ENCODE data around the gene OVCA2. TPM values are rescaled to one million over a fixed set of nuclear protein-coding genes. Genes with fewer than 3 reads are reported as not detected.

The OVCA2 gene
- total RNA-seq, 4 donors from 2014 or later: 19.6 to 40.3 (median 36.5) TPM

GRCh38 chr17:2090210-2090641 lies 48.4 kb downstream of the OVCA2 start:
- Histone ChIP-seq H3K4me1 (peaks cover 0 to 69% (median 49%) of the 10 kb centered on the region in 3 donors), H3K27me3 (no peaks in the 10 kb centered on the region), H3K9me3 (no peaks in the 10 kb centered on the region), H3K4me3 (no peak overlapping the region), H3K36me3 (peaks cover 0 to 12% of the 10 kb centered on the region in 2 donors), H3K27ac (peak overlapping the region; percentile 40 to 85 (median 70))
- 53 to 72% methylated on average over 7 to 9 of the region's 9 CpGs for WGBS, 2 donors (ENCODE audit: low coverage in 1 of 2)
- no peak for ATAC-seq
- TF ChIP-seq POLR2AphosphoS5 (IDR thresholded peaks at IDR 0.05): no peak
- TF ChIP-seq CTCF (IDR thresholded peaks at IDR 0.05): no peak
- no peak for TF ChIP-seq POLR2A (IDR thresholded peaks at IDR 0.05)
- TF ChIP-seq EP300 (IDR thresholded peaks at IDR 0.05): no peak

- peak overlapping the region in 3 of 4 donors; percentile 66 to 85 (median 73) for H3K27ac ChIP-seq
Measured at GRCh38 chr17:2090804-2091534, 49.1 kb downstream of the OVCA2 start.

GRCh38 chr17:2092253-2092652 lies 50.4 kb downstream of the OVCA2 start:
- Histone ChIP-seq H3K9me3 (no peaks in the 10 kb centered on the region), H3K4me3 (no peak overlapping the region), H3K27ac (peak overlapping the region in 2 of 4 donors; percentile 7 to 85), H3K36me3 (no peaks in the 10 kb centered on the region), H3K4me1 (peaks cover 0 to 54% (median 31%) of the 10 kb centered on the region in 3 donors), H3K27me3 (no peaks in the 10 kb centered on the region)
- WGBS, 2 donors (ENCODE audit: low coverage in 1 of 2): 94% methylated on average over 2 of the region's 4 CpGs; no CpG with 5 or more reads in 1 of the 2 donors
- ATAC-seq: no peak
- TF ChIP-seq EP300 (IDR thresholded peaks at IDR 0.05) (no peak), POLR2AphosphoS5 (IDR thresholded peaks at IDR 0.05) (no peak), POLR2A (IDR thresholded peaks at IDR 0.05) (no peak), CTCF (IDR thresholded peaks at IDR 0.05) (no peak)

More at GRCh38 chr17:2090804-2091534, 49.1 kb downstream of the OVCA2 start:
- 34% methylated on average over 2 of the region's 2 CpGs; no CpG with 5 or more reads in 1 of the 2 donors for WGBS, 2 donors (ENCODE audit: low coverage in 1 of 2)
- Histone ChIP-seq H3K9me3 (no peaks in the 10 kb centered on the region), H3K36me3 (peaks cover 0 to 6% of the 10 kb centered on the region in 2 donors), H3K4me3 (no peak overlapping the region), H3K27me3 (no peaks in the 10 kb centered on the region), H3K4me1 (peaks cover 0 to 67% (median 41%) of the 10 kb centered on the region in 3 donors)
- ATAC-seq: peak; percentile 86
- TF ChIP-seq CTCF (IDR thresholded peaks at IDR 0.05): peak in 3 of 4 experiments; percentile 33 to 62 (median 36)
- peak; percentile 8 for TF ChIP-seq POLR2AphosphoS5 (IDR thresholded peaks at IDR 0.05)
- TF ChIP-seq POLR2A (IDR thresholded peaks at IDR 0.05): no peak

Small RNA genes within 50 kb of the gene (small RNA-seq; reads per million reads assigned to genes)
- gene AC090617.9 (0 reads per million in 4 donors), gene MIR132 (7.5 to 28.1 (median 12.9) reads per million in 4 donors), gene MIR212 (3.5 to 8.3 (median 3.9) reads per million in 4 donors), gene OVCA2 (0 reads per million in 4 donors)

Other genes with a start within 250 kb of the OVCA2 start
- 10 to 100 TPM in 2 of 4 donors, 1 to 10 TPM in 2; 8.1 to 14.0 (median 11.0) TPM for gene SMYD4, start 212.1 kb upstream of the OVCA2 start, total RNA-seq
- 10 to 100 TPM; 22.0 to 33.0 (median 25.2) TPM for gene RPA1, start 212.0 kb upstream of the OVCA2 start, total RNA-seq
- under 1 TPM in 3 of 4 donors, not detected in 1; 0.58 to 0.81 (median 0.72) TPM for gene RTN4RL1, start 16.7 kb upstream of the OVCA2 start, total RNA-seq
- gene DPH1, start 11.9 kb upstream of the OVCA2 start, total RNA-seq: 10 to 100 TPM; 29.9 to 35.6 (median 34.0) TPM
- 10 to 100 TPM; 32.8 to 56.2 (median 41.6) TPM for gene HIC1, start 13.1 kb downstream of the OVCA2 start, total RNA-seq

Data from gastroesophageal sphincter (tissue), 4 donors.